ENCODE data around the gene STAC2. TPM values are rescaled to one million over a fixed set of nuclear protein-coding genes. Genes with fewer than 3 reads are reported as not detected.

The STAC2 gene
- total and polyA plus RNA-seq, 5 donors from 2014 or later: not detected

DNA sequence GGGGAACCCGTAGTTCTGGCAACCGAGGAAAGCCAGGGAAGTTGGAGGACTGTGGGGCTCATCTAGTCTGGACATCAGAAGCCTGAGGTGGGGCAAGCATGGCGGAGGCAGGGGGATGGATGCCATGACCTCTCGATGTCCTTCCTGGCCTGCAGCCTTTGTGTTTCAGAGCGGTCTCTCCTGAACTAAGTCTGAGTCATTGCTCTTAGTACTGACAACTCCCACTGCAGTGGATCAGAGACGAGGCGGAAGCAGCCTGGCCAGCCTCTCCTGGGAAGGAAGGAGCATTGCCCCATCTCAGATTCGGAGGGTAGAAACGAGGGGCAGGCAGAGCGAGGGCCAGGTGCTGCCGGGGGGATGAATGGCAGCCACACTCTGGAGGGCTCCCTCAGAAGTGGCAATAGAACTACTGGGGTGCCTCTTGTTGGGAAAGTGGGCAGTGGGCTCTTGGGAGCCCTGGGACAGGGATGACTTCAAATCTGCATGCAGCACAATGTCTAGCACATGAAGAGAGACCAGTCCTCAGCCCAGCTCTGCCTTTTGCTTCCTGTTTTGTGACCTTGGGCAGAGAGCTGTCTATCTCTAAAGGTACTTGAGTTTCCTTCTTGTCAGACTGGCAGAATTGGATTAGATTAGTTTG lies 3.6 kb upstream of the STAC2 start:
- ATAC-seq (ENCODE audit: low read depth in 2 of 2): no peak

DNA sequence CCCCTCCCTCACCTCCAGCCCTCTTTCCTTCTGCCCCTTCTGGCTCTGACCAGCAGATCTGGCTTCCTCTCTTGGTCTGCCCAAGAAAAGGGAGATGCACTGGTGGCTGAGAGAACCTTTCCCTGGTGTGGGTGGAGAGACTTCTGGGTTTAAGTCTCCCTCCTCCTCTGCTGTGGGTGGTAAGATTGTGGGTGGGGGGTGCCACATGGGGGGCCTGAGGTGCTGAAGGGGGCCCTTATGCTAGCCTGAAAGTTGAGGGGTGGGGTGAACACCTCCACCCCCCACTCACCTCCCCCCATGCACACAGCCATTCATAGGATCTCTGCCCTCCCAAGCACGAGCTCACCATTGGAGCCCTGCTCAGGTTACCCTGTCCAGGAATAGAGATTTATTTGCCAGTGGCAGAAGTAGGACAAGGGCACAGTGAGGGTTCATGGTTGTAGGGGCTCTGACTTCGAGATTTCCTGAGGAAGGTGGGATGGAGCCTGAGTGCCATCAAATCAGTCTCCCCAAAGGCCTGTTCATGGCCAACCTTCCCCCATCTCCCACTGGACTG lies 1.7 kb upstream of the STAC2 start:
- no peak overlapping the region for H3K27ac Mint-ChIP-seq
- no peak for DNase-seq
- ATAC-seq (ENCODE audit: low read depth in 2 of 2): no peak
- Histone ChIP-seq H3K27ac (ENCODE audit: insufficient read depth, low read length, poor library complexity, severe bottlenecking) (no peak overlapping the region), H3K4me1 (ENCODE audit: control insufficient read depth, insufficient read depth, low read length, poor library complexity, severe bottlenecking) (peaks cover 29% of the 10 kb centered on the region), H3K4me3 (ENCODE audit: low read depth, low read length) (no peak overlapping the region), H3K9me3 (ENCODE audit: control insufficient read depth in 2 of 2, low read length in 2 of 2) (no peaks in the 10 kb centered on the region), H3K36me3 (ENCODE audit: control insufficient read depth, insufficient read depth, low read length) (no peaks in the 10 kb centered on the region), H3K27me3 (ENCODE audit: control insufficient read depth, insufficient read depth, low read length) (peaks cover 13% of the 10 kb centered on the region)
- H3K27me3 Mint-ChIP-seq: peaks cover 63% of the 10 kb centered on the region
- H3K4me3 Mint-ChIP-seq: no peak overlapping the region
- no peaks in the 10 kb centered on the region for H3K36me3 Mint-ChIP-seq
- peaks cover 0 to 26% (median 13%) of the 10 kb centered on the region in 4 donors for H3K4me1 Mint-ChIP-seq
- no peaks in the 10 kb centered on the region for H3K9me3 Mint-ChIP-seq

More for the DNA sequence above, 3.6 kb upstream of the STAC2 start:
- no peaks in the 10 kb centered on the region for H3K36me3 ChIP-seq (ENCODE audit: control insufficient read depth, insufficient read depth, low read length)
- peaks cover 29% of the 10 kb centered on the region for H3K4me1 ChIP-seq (ENCODE audit: control insufficient read depth, insufficient read depth, low read length, poor library complexity, severe bottlenecking)
- peaks cover 0 to 19% (median 13%) of the 10 kb centered on the region in 4 donors for H3K4me1 Mint-ChIP-seq
- H3K4me3 Mint-ChIP-seq: no peak overlapping the region
- H3K27me3 ChIP-seq (ENCODE audit: control insufficient read depth, insufficient read depth, low read length): peaks cover 11% of the 10 kb centered on the region
- no peak overlapping the region for H3K27ac Mint-ChIP-seq
- no peak for DNase-seq
- no peak overlapping the region for H3K4me3 ChIP-seq (ENCODE audit: low read depth, low read length)
- H3K27me3 Mint-ChIP-seq: peaks cover 44% of the 10 kb centered on the region
- H3K27ac ChIP-seq (ENCODE audit: insufficient read depth, low read length, poor library complexity, severe bottlenecking): no peak overlapping the region
- no peaks in the 10 kb centered on the region for H3K9me3 Mint-ChIP-seq
- H3K36me3 Mint-ChIP-seq: no peaks in the 10 kb centered on the region
- H3K9me3 ChIP-seq (ENCODE audit: control insufficient read depth in 2 of 2, low read length in 2 of 2): no peaks in the 10 kb centered on the region

DNA sequence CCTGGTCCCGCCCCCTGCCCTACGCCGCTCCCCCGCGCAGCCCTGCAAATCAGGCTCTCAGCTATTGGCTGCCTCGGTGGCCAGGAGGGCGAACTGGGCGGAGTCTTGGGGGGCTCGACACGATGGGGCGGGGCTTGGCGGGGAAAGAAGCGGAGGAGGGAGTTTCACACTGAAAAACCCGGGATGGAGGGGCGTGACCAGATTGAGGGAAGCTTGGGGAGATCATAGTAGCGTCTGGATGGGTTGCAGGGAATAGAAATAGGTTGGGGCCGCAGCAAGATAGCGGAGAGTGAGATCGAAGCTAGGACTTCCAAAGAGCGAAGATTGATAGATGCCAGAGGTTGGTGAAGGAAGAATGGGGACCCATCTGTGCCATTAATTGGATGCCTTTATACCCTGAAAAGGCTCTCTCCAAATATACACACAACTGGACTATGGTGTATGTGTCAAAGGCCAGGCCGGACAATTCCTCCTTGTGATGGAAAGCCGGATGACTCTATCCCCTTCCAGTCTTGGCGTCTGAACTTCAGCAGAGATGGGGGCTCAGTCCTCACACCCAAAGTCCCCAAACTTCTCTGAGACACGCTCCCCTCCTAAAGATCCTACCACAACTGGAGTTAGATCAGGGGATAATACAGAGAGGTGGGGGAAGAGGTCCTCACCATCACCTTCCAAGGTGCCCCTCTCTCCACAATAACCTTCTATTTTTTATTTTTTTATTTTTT lies 376 bp upstream of the STAC2 start:
- Histone ChIP-seq H3K4me3 (ENCODE audit: low read depth, low read length) (no peak overlapping the region), H3K27me3 (ENCODE audit: control insufficient read depth, insufficient read depth, low read length) (peaks cover 13% of the 10 kb centered on the region), H3K36me3 (ENCODE audit: control insufficient read depth, insufficient read depth, low read length) (no peaks in the 10 kb centered on the region), H3K27ac (ENCODE audit: insufficient read depth, low read length, poor library complexity, severe bottlenecking) (no peak overlapping the region), H3K9me3 (ENCODE audit: control insufficient read depth in 2 of 2, low read length in 2 of 2) (no peaks in the 10 kb centered on the region), H3K4me1 (ENCODE audit: control insufficient read depth, insufficient read depth, low read length, poor library complexity, severe bottlenecking) (peaks cover 20% of the 10 kb centered on the region)
- no peaks in the 10 kb centered on the region for H3K9me3 Mint-ChIP-seq
- peak in 2 of 3 donors; percentile 27 to 37 for DNase-seq
- no peak overlapping the region for H3K27ac Mint-ChIP-seq
- peaks cover 63% of the 10 kb centered on the region for H3K27me3 Mint-ChIP-seq
- peaks cover 0 to 15% (median 7%) of the 10 kb centered on the region in 4 donors for H3K4me1 Mint-ChIP-seq
- no peaks in the 10 kb centered on the region for H3K36me3 Mint-ChIP-seq
- ATAC-seq (ENCODE audit: low read depth in 2 of 2): peak in 1 of 2 donors; percentile 45
- peak overlapping the region in 3 of 4 donors; percentile 79 to 89 (median 83) for H3K4me3 Mint-ChIP-seq

DNA sequence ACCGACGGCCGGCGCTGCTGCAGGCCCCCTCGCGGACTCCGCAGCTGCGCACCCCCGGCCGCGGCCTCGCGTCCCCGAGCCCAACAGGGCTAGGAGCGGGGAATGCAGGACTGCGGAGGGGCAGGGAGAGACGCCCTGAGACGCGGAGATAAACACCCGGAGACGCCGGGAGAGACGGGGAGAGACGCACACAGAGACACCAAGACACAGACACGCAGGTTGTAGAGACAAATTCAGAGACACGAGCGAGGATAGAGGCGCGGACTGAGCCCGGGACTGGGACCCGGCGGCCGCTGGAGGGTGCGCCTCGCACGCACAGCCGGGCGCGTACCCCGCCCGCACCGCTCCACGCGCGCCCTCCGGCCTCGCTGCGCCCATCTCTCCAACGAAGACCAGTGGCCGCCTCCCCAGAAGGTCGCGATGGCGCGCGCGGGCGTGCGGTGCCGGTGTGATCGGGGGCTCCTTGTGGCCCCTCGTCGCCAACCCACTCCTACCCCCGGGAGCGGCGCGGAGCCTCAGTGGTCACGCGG lies 902 bp downstream of the STAC2 start:
- Mint-ChIP-seq H3K4me1 (peaks cover 0 to 15% (median 7%) of the 10 kb centered on the region in 4 donors), H3K9me3 (no peaks in the 10 kb centered on the region)
- no peak overlapping the region for H3K4me3 ChIP-seq (ENCODE audit: low read depth, low read length)

DNA sequence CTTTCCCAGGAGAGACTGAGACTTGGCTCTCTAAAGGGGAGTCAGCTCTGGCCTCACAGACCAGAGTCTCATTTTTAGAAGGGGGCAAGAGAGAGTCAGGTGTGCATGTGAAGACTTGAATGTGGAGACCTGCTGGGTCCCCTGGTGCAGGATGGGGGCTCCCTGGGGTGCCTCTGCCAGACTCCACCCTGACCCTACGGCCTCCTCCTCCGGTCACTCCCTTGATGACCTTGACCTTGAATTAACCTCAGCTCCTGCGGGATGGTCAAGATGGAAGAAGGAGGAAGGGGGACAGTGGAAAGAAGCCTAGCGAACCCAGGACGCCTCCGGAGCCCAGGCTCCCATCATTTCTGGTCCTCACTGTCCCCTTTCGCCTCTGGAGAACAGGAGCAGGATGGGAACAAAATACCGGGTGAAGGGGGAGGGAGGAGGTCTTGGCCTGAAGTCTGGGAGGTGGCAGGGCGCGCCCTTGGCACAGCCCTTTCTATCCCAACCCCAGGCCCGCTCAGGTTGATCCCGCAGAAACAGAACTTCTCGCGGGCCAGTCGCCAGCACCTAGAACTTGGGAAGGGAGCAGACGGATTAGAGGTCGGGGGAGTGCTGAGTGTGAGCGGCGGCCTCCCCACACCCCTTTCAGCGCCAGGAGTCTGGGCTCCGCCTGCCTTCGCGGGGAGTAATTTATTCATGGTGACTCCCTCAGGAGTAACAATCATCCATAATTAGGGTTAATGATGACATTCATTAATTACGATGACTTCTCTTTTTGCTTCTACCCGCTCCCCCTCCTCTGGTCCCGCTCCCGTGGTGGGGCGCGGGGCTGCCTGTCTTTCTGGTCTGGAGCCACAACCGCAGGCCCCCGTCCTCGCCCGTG lies 1.6 kb downstream of the STAC2 start:
- no peaks in the 10 kb centered on the region for H3K9me3 Mint-ChIP-seq
- Histone ChIP-seq H3K4me3 (ENCODE audit: low read depth, low read length) (no peak overlapping the region), H3K27ac (ENCODE audit: insufficient read depth, low read length, poor library complexity, severe bottlenecking) (no peak overlapping the region), H3K4me1 (ENCODE audit: control insufficient read depth, insufficient read depth, low read length, poor library complexity, severe bottlenecking) (peaks cover 20% of the 10 kb centered on the region), H3K9me3 (ENCODE audit: control insufficient read depth in 2 of 2, low read length in 2 of 2) (no peaks in the 10 kb centered on the region), H3K27me3 (ENCODE audit: control insufficient read depth, insufficient read depth, low read length) (peaks cover 13% of the 10 kb centered on the region), H3K36me3 (ENCODE audit: control insufficient read depth, insufficient read depth, low read length) (no peaks in the 10 kb centered on the region)
- peaks cover 0 to 15% (median 5%) of the 10 kb centered on the region in 4 donors for H3K4me1 Mint-ChIP-seq
- H3K27ac Mint-ChIP-seq: no peak overlapping the region
- DNase-seq: no peak
- ATAC-seq (ENCODE audit: low read depth in 2 of 2): no peak
- peak overlapping the region in 3 of 4 donors; percentile 42 to 77 (median 58) for H3K4me3 Mint-ChIP-seq
- peaks cover 71% of the 10 kb centered on the region for H3K27me3 Mint-ChIP-seq
- no peaks in the 10 kb centered on the region for H3K36me3 Mint-ChIP-seq

More for the DNA sequence above, 902 bp downstream of the STAC2 start:
- peak in 1 of 2 donors; percentile 43 for ATAC-seq (ENCODE audit: low read depth in 2 of 2)
- Histone ChIP-seq H3K36me3 (ENCODE audit: control insufficient read depth, insufficient read depth, low read length) (no peaks in the 10 kb centered on the region), H3K27ac (ENCODE audit: insufficient read depth, low read length, poor library complexity, severe bottlenecking) (no peak overlapping the region), H3K9me3 (ENCODE audit: control insufficient read depth in 2 of 2, low read length in 2 of 2) (no peaks in the 10 kb centered on the region), H3K4me1 (ENCODE audit: control insufficient read depth, insufficient read depth, low read length, poor library complexity, severe bottlenecking) (peaks cover 20% of the 10 kb centered on the region), H3K27me3 (ENCODE audit: control insufficient read depth, insufficient read depth, low read length) (peaks cover 13% of the 10 kb centered on the region)
- H3K36me3 Mint-ChIP-seq: no peaks in the 10 kb centered on the region
- peak overlapping the region in 3 of 4 donors; percentile 58 to 76 (median 65) for H3K4me3 Mint-ChIP-seq
- DNase-seq: no peak
- peaks cover 70% of the 10 kb centered on the region for H3K27me3 Mint-ChIP-seq
- H3K27ac Mint-ChIP-seq: no peak overlapping the region

DNA sequence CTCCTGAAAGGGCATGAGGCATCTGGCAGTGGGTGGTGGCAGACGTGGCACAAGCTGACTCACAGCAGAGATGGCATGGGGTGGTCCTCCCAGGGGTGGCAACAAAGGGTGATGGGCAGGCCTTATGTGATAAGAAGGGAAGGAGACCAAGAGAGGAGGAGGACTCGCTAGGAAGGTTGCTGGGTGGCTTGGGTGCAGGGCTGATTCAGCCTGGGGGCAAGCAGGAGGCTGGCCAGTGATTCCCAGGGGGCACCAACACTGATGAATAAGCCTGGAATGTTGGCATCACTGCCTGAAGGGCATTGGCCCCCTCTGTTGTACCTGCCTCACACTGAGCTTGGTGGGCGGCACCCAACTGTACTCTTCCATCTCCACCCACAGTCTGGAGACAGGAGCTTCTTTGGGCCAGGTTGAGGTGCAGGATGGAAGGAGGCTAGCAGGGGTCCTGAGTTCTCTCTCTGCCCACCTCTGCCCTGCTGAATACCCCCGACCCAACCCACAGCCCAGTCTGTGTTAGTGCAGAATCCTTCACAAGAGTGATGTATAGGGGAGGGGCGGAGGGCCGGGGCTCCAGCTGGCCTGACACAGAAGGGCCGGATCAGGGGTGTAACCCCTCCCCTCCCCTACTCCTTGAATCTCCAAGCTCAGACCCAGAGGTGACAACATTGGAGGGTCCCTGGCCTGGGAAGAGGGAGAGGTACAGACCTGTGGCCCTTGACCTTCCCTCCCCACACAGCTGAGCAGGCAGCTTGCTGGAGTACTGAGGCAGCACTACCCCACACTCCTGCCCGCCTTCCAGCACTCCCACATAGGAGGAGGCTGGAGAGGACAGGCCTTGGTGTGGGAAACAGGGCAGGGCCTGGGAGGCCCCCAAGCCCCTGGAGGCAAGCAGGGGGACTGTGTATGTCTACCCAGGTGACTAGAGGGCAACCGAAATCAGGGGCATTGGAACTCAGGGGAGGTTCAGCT lies 2.6 kb downstream of the STAC2 start:
- Histone ChIP-seq H3K9me3 (ENCODE audit: control insufficient read depth in 2 of 2, low read length in 2 of 2) (no peaks in the 10 kb centered on the region), H3K36me3 (ENCODE audit: control insufficient read depth, insufficient read depth, low read length) (no peaks in the 10 kb centered on the region), H3K4me1 (ENCODE audit: control insufficient read depth, insufficient read depth, low read length, poor library complexity, severe bottlenecking) (peaks cover 22% of the 10 kb centered on the region), H3K4me3 (ENCODE audit: low read depth, low read length) (no peak overlapping the region), H3K27me3 (ENCODE audit: control insufficient read depth, insufficient read depth, low read length) (peaks cover 13% of the 10 kb centered on the region), H3K27ac (ENCODE audit: insufficient read depth, low read length, poor library complexity, severe bottlenecking) (no peak overlapping the region)
- no peaks in the 10 kb centered on the region for H3K9me3 Mint-ChIP-seq
- peaks cover 69% of the 10 kb centered on the region for H3K27me3 Mint-ChIP-seq
- no peaks in the 10 kb centered on the region for H3K36me3 Mint-ChIP-seq
- peaks cover 0 to 15% (median 5%) of the 10 kb centered on the region in 4 donors for H3K4me1 Mint-ChIP-seq
- no peak for ATAC-seq (ENCODE audit: low read depth in 2 of 2)
- no peak for DNase-seq
- H3K4me3 Mint-ChIP-seq: peak overlapping the region in 2 of 4 donors; percentile 42 to 83
- no peak overlapping the region for H3K27ac Mint-ChIP-seq

Data from CD4-positive, CD25-positive, alpha-beta regulatory T cell (primary cell).